NOMO-1 (cell line): ENCODE measurements around the gene PTPRO.

Experiments used
- DNase-seq, 2 experiments: peaks; one replicate each; lab custom pipeline; 2025; ENCODE audit not compliant: unreplicated experiment in 2 of 2; lab: John Stamatoyannopoulos, UW

Gene PTPRO

GRCh38 chr12:15346488-15346887 lies 24.2 kb downstream of the PTPRO start:
- no peak for DNase-seq

DNA sequence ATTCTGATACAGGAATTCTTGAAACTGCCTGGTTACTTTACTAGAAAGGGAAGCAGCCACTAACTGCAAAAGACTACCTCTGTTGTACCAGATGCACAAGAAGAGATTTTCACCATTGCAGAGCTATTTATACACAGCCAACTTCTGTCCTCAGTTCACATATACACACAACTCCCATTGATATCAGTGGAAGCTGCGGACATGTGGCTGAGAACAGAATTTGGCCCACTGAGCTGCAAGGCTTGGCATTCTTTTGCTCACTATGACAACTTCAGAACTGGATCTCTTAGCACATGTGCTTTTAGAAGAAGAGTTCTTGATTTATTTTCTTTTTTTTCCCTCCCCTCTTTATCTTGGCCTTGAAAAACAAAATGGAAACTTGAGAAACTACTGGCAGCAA lies 28.3 kb downstream of the PTPRO start:
- no peak for DNase-seq

DNA sequence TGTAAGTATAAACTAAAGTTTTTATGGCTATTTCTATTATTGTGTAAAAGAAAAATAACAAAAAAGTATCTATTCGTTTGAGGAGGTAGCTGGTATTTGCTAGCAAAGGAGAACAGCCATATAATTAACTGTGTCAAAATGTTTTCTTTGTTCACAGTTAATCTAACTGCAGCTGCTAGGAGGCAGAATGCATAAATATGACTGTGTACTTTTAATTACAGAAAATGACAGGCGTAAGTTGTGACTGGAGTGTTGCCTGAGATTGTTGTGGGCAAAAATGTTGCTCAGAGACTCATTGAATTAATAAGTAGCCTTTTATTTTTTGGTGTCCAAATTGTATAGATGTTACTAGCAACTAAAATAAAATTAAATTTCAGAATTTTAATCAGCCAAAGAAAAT lies 33.5 kb downstream of the PTPRO start:
- no peak for DNase-seq

- no peak for DNase-seq
Observed at GRCh38 chr12:15356951-15357364, 34.6 kb downstream of the PTPRO start.

GRCh38 chr12:15364221-15365160 lies 42.2 kb downstream of the PTPRO start:
- no peak for DNase-seq

- no peak for DNase-seq
Observed at GRCh38 chr12:15368812-15369211, 46.5 kb downstream of the PTPRO start.

GRCh38 chr12:15372352-15372751 lies 50.0 kb downstream of the PTPRO start:
- DNase-seq: no peak

DNA sequence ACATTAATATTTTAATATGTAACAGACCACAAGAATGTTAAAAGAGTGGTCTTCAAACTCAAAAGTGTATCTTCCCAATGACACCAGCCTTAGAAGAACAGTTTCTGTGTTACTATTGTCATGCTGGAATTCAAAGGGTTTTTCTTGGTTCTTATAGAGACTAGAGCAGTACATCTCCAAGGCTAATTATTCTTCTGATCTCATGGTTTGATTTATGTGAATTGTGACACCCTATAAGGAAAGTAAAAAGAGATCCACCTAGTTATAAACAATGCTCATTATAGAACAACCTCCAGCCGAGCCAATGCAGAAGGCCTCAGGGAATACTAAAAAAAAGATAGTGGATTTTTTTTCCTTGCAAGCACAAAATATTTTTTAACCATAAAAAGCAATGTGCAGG lies 65.5 kb downstream of the PTPRO start:
- DNase-seq: no peak

DNA sequence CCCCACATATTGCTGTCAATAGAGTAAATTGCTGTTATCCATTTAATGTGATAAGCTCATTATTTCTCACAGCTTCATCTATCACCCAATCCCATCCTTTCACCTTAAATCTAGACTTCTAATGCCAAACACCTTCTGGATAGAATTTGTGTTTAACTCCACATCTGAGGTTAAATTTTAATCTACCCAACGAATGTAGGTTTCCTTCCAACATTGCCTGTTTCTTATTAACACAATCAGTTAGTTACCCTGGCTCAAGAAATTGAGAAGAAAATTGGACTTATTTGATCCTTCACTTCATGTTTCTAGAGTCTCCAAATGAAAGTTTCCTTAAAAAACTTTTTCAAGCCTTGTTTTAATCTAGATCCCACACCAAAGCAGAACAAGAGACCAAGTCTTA lies 67.3 kb downstream of the PTPRO start:
- no peak for DNase-seq

DNA sequence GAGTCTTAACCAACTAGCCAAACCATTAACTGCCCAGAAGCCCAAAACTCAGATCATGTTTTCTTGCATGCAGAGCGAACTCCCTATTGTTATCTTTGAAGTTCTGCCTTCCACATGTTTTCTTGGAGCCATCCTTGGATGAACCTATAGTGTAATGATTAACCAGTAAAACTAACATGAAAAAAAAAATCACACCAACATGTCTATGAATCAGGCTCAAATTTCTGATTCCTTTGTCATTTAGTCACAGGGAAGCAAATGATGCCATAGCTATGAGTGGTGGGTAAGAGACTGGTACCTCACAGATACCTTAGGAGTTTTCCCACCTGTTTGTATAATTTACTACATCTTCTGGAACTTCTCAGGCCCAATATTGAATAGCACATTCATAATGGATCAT lies 70.7 kb downstream of the PTPRO start:
- no peak for DNase-seq

- DNase-seq: no peak
Observed at GRCh38 chr12:15393995-15394394, 71.7 kb downstream of the PTPRO start.

DNA sequence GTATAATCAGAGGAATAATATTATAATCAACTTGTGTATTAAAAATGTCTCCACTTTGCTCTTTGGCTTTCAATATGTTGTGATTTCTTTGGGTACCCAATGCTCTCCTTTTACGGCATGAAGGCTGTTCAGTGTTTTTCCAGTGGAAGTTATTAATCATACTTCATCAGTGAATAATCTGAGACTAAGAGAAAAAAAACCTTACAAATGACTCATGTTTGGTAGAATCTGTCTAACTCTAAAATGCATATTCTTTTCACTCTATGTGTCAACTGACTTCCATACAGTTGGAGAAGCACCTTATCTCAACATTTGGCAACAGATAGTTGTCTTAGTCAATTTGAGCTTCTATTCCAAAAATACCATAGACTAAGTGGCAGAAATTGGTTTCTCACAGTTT lies 82.2 kb downstream of the PTPRO start:
- no peak for DNase-seq

DNA sequence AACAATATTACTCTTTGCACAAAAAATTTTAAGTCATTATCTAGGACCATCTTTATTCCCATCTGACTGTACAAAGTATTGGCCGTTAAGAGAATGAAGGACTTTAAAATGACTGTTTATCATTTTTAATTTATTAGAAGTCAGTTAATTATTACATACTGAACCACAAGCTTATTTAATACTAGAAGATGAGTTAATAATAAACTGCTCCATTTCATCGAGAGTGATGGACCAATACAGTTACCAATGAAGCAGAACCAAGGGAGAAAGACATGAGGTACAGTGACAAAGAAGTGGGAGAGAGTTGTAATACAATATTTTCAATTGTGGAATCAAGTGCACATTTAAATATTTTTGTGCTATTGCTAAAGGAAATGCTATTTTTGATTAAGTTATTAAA lies 83.3 kb downstream of the PTPRO start:
- no peak for DNase-seq

DNA sequence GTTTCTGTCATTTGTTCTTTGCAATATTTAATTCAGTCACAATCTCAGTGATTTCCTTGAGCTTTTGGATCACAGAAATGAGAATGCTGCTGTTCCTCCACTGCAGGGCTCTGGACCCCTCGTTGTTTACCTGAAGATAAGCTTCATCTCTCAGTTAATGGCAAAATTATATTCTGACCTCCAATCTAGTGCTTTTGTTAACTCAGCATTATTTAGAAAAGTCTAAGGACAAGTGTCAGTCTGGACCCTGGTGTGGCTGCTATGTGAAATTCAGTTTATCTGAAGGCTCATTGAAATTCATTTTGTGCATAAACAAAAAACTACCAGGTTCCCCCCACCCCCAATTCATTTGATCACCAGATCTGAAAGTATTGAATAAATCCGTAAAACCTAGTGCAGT lies 84.7 kb downstream of the PTPRO start:
- DNase-seq: no peak

- no peak for DNase-seq
Observed at GRCh38 chr12:15411842-15412241, 89.5 kb downstream of the PTPRO start.

DNA sequence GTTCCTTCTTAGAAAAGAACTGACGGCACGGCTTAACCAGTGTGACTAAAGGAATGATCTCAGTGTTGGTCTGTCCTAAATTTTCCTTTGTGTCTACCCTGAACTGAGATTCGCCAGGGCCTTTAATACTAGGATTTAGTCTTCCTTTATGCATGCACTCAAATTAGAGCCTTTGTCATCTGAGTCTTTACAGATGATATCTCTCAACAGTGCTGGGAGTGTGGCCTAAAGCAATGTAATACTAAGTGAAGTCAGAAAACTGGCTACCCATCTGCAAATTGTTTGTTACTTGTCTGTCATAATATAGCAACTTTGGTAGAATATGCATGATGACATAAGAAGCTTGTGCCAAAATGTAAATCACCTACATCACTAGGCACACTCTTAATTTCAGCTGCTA lies 95.4 kb downstream of the PTPRO start:
- no peak for DNase-seq

DNA sequence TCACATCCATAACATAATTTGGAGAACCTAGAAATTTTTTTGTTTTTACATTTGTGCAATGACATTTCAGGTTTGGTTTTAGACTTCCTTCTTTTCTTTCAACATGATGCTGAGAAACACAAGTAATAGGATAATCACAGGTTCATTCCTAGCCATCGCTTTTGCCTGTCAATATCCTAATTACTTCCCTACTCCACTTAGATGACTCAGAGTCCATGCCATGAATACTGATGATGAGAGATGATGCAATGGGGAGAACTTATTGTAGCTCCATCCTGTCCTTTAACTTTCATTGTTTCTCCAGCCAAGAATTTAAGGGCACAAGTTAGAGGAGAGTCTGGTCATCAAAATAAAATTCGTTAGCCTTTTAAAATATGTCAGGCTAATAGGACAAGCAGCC lies 101.3 kb downstream of the PTPRO start:
- no peak for DNase-seq

- no peak for DNase-seq
Observed at GRCh38 chr12:15427913-15428312, 105.6 kb downstream of the PTPRO start.

- no peak for DNase-seq
Observed at GRCh38 chr12:15428632-15429031, 106.3 kb downstream of the PTPRO start.

DNA sequence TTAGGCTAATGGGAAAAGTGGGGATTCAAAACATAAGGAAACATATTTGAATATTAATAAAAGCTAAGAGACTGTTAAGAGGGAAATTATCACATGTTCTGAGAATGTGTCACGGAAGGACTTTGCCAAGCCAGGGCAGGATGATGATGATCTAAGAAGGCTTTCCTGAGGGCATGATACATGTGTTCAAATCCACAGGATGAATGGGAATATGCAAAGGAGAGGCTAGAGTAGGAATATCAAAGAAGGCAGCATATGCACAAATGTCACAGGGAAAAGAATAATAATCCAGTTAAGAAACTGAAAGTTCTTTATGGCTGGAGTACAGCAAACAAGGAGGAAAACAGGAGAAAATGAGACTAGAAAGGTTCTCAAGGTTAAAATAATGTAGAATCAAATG lies 107.0 kb downstream of the PTPRO start:
- no peak for DNase-seq

DNA sequence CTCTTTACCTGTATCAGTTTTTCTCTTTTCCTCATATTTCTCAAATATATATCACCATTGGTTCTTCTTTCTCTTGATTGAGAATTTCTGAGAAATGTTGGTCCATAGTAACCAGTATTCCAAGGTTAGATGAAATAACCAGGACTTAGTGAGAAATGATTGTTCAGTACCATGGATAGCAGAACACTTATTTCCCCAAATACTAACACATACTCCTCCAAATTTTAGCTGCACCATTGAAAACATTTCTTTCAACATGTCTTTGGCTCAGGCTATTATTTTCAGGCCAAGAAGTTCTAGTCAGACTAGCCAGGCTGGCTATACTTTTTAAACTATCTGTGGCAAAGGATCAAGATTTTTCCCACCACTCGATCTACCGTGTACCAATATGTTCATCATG lies 113.3 kb downstream of the PTPRO start:
- no peak for DNase-seq

GRCh38 chr12:15439459-15439858 lies 117.2 kb downstream of the PTPRO start:
- DNase-seq: no peak

- DNase-seq: no peak
Observed at GRCh38 chr12:15443050-15443449, 120.7 kb downstream of the PTPRO start.
